HepG2 (cell line): ENCODE measurements around the gene CDC14B. TPM values are rescaled to one million over a fixed set of nuclear protein-coding genes. Genes with fewer than 3 reads are reported as not detected.
A peak's percentile ranks its signal among the peaks of the same experiment; 100 is the strongest.

ENCODE experiments used
- ATAC-seq: fragments of 200-7000 bp; cut with Tn5 transposase; 3 replicates; pipeline ENCODE4 v1.9.1; 2020; ENCODE audit warnings: mild to moderate bottlenecking, moderate library complexity
- BruUV-seq: library from RNA; stranded (reverse); fragments of 400-500 nt; replicated peaks from 2 replicates; lab custom pipeline; 2021; lab: Mats Ljungman, UMichigan
- CTCF ChIA-PET: fragments of 300-600 bp; formaldehyde crosslinking; extraction: SDS; loops from one replicate; lab custom pipeline; 2021; ENCODE audit warnings: low total read pairs, inconsistent platforms, low intra/inter-chr PET ratio; lab: Yijun Ruan, JAX
- POLR2A ChIA-PET: fragments of 350-600 bp; sonication (Branson Sonifier 250); formaldehyde crosslinking; loops from one replicate; lab custom pipeline; 2020; ENCODE audit warnings: antibody characterized with exemption, inconsistent platforms; lab: Yijun Ruan, JAX
- DNase-seq: peaks from one replicate; pipeline ENCODE4 v3.0.0-alpha.2; 2015; ENCODE audit warnings: low spot score
- FAIRE-seq: peaks from 3 replicates; lab custom pipeline; 2011; peaks lifted over from hg19 to GRCh38; lab: Jason Lieb, UNC
- H2AFZ ChIP-seq: one replicate; pipeline ENCODE4 v1.6.1; 2011; ENCODE audit warnings: low read length, inconsistent platforms
- H3K27ac ChIP-seq: fragments of 300-600 bp; 3 replicates; pipeline ENCODE4 v1.8.0; 2011; ENCODE audit warnings: mixed run types, mild to moderate bottlenecking, mixed read lengths, low read length, inconsistent platforms; ENCODE audit not compliant: insufficient read depth; ENCODE audit errors: extremely low read length
- H3K27me3 ChIP-seq, 2 experiments: fragments of 200-600 bp in 1 of 2; 2 replicates in 1 of 2; 3 replicates in 1 of 2; pipeline versions ENCODE4 v1.6.0 to v1.8.0; 2011; ENCODE audit warnings: low read length in 2 of 2, mild to moderate bottlenecking in 2 of 2, moderate library complexity in 2 of 2, inconsistent platforms in 1 of 2; ENCODE audit not compliant: insufficient read depth in 2 of 2, control insufficient read depth in 1 of 2
- H3K36me3 ChIP-seq, 2 experiments: fragments of 200-600 bp in 1 of 2; replicated peaks in 1 of 2; 2 replicates in 1 of 2; 3 replicates in 1 of 2; pipeline versions ENCODE4 v1.5.1 to v1.8.0; 2011; ENCODE audit warnings: low read length in 2 of 2, inconsistent platforms in 1 of 2; ENCODE audit not compliant: insufficient read depth in 2 of 2, control insufficient read depth in 1 of 2
- H3K4me1 ChIP-seq: 2 replicates; pipeline ENCODE4 v1.5.1; 2012; ENCODE audit warnings: low read length, inconsistent platforms; ENCODE audit not compliant: insufficient read depth
- H3K4me2 ChIP-seq: 2 replicates; pipeline ENCODE4 v1.6.0; 2011; ENCODE audit warnings: low read depth, low read length, inconsistent platforms
- H3K4me3 ChIP-seq, 3 experiments: fragments of 200-600 bp in 1 of 3; sonication (generic), shearing (Covaris generic) in 1 of 3; replicated peaks in 1 of 3; 2 replicates each; pipeline ENCODE4 v1.5.1; 2011 to 2016; ENCODE audit warnings: low read length in 3 of 3, inconsistent platforms in 2 of 3, low read depth in 2 of 3, mild to moderate bottlenecking in 2 of 3, control low read depth in 1 of 3, mixed read lengths in 1 of 3; ENCODE audit not compliant: insufficient read depth in 1 of 3
- H3K79me2 ChIP-seq: one replicate; pipeline ENCODE4 v1.6.1; 2011; ENCODE audit warnings: low read length, inconsistent platforms; ENCODE audit not compliant: insufficient read depth
- H3K9ac ChIP-seq: 2 replicates; pipeline ENCODE4 v1.6.0; 2011; ENCODE audit warnings: mild to moderate bottlenecking, low read depth, low read length, inconsistent platforms; ENCODE audit not compliant: insufficient read depth
- H3K9me3 ChIP-seq: 2 replicates; pipeline ENCODE4 v1.5.1; 2012; ENCODE audit warnings: mild to moderate bottlenecking, low read length
- H4K20me1 ChIP-seq: 2 replicates; pipeline ENCODE4 v1.6.0; 2011; ENCODE audit warnings: inconsistent platforms, mild to moderate bottlenecking, low read length, moderate library complexity; ENCODE audit not compliant: insufficient read depth
- FOXP1 ChIP-seq, 2 experiments: fragments of 450-650 bp in 1 of 2; IDR thresholded peaks; 2 replicates each; pipeline ENCODE4 v1.6.1; 2017 to 2018; ENCODE audit warnings: antibody characterized with exemption in 1 of 2
- KLF6 ChIP-seq: IDR thresholded peaks from 2 replicates; pipeline ENCODE4 v1.8.0; 2016; ENCODE audit warnings: missing biosample characterization, missing genetic modification reagents
- MXD1 ChIP-seq: sonication (generic); formaldehyde crosslinking; IDR thresholded peaks from 2 replicates; pipeline ENCODE4 v1.4.0; 2020; ENCODE audit warnings: mild to moderate bottlenecking, missing genetic modification reagents
- PAX8 ChIP-seq: sonication (generic); formaldehyde crosslinking; IDR thresholded peaks from 2 replicates; pipeline ENCODE4 v1.8.0; 2022; ENCODE audit warnings: mild to moderate bottlenecking, missing genetic modification reagents, borderline replicate concordance
- POGK ChIP-seq: sonication (generic); formaldehyde crosslinking; conservative IDR thresholded peaks from 2 replicates; pipeline ENCODE4 v1.8.0; 2022; ENCODE audit warnings: mild to moderate bottlenecking, moderate library complexity, missing genetic modification reagents
- SALL2 ChIP-seq: sonication (generic); formaldehyde crosslinking; IDR thresholded peaks from 2 replicates; pipeline ENCODE4 v1.8.1; 2023; ENCODE audit warnings: mild to moderate bottlenecking, missing genetic modification reagents, inconsistent platforms
- TIGD3 ChIP-seq: sonication (generic); formaldehyde crosslinking; IDR thresholded peaks from 2 replicates; pipeline ENCODE4 v1.5.1; 2020; ENCODE audit warnings: mild to moderate bottlenecking, missing genetic modification reagents, borderline replicate concordance
- ZFAT ChIP-seq: sonication (generic); formaldehyde crosslinking; conservative IDR thresholded peaks from 2 replicates; pipeline ENCODE4 v1.8.1; 2023; ENCODE audit warnings: missing genetic modification reagents, inconsistent platforms
- ZNF558 ChIP-seq: sonication (generic); formaldehyde crosslinking; IDR thresholded peaks from 2 replicates; pipeline ENCODE4 v1.9.0; 2022; ENCODE audit warnings: mild to moderate bottlenecking, missing genetic modification reagents, borderline replicate concordance
- ZNF609 ChIP-seq: sonication (generic); formaldehyde crosslinking; IDR thresholded peaks from 2 replicates; pipeline ENCODE4 v1.4.0; 2020; ENCODE audit warnings: mild to moderate bottlenecking, missing genetic modification reagents, borderline replicate concordance
- ZNF670 ChIP-seq: sonication (generic); formaldehyde crosslinking; IDR thresholded peaks from 2 replicates; pipeline ENCODE4 v1.8.0; 2022; ENCODE audit warnings: mild to moderate bottlenecking, missing genetic modification reagents, borderline replicate concordance
- WGBS: methylation state at CpG from one replicate; pipeline ENCODE4 v1.1.6; 2017; ENCODE audit warnings: low lambda C conversion rate; 5-methylcytosine and 5-hydroxymethylcytosine counted together
- in situ Hi-C: cut with HindIII; loops from 2 replicates; pipeline ENCODE4 v1.10.0; 2017; ENCODE audit warnings: low pct_unique_long_range_greater_than_20kb; ENCODE audit not compliant: extremely low pct_ligation_motif_present
- intact Hi-C: fragments of 100-400 bp; cut with micrococcal nuclease; formaldehyde crosslinking; loops from one replicate; pipeline ENCODE4 v1.10.0; 2022; ENCODE audit not compliant: unreplicated experiment
- polyA plus RNA-seq, 8 experiments: library from polyadenylated mRNA; depleted of rRNA in 3 of 8; stranded (reverse) in 7 of 8; unstranded in 1 of 8; fragments of >200 nt; fragmentation: Illumina TruSeq in 4 of 8; extraction: Trizol in 4 of 8; gene quantifications; 2 replicates each; pipeline versions ENCODE4 v1.2.1 to v1.2.3, GENCODE V29; 2011 to 2016; ENCODE audit warnings: low read depth in 4 of 8, missing spikeins in 1 of 8, mixed read lengths in 1 of 8; ENCODE audit not compliant: insufficient read depth in 1 of 8
- total RNA-seq, 5 experiments: library from RNA; depleted of rRNA; stranded (reverse); fragments of >200 nt; fragmentation: Illumina TruSeq; extraction: Trizol; gene quantifications; 2 replicates each; pipeline ENCODE4 v1.2.3, GENCODE V29; 2016; ENCODE audit warnings: low read depth in 1 of 5
- TF ChIP-seq, protein P1 (sequence below): sonication (generic); formaldehyde crosslinking; IDR thresholded peaks from 2 replicates; pipeline ENCODE4 v1.4.0; 2020; ENCODE audit warnings: mild to moderate bottlenecking, missing genetic modification reagents

Gene CDC14B
- total and polyA plus RNA-seq, 2 of the 13 experiments (the other 11 are each of a cell fraction or from before 2014, with no cell fraction given): 25.8 to 33.3 TPM

- no TSS peak for BruUV-seq
- CTCF ChIA-PET: interaction anchor here (0.9 to 1.0 kb wide), 2 partner anchors 12 to 21 kb away, joined by 3 read pairs; no protein-coding TSS in a partner anchor
- TF ChIP-seq ZNF670 (CRISPR knock-in tag) (no peak), KLF6 (CRISPR knock-in tag) (0 out of 2 replicates have a peak, but pooled peaks have one; percentile 17), FOXP1 (IDR thresholded peaks at IDR 0.05) (no peak), FOXP1 (CRISPR knock-in tag; IDR thresholded peaks at IDR 0.05) (no peak), TIGD3 (no peak), PAX8 (peak; percentile 4; the same call in 1 of the 2 replicates), MXD1 (CRISPR knock-in tag) (0 out of 2 replicates have a peak, but pooled peaks have one; percentile 38), ZNF609 (CRISPR knock-in tag) (no peak), ZNF558 (CRISPR knock-in tag) (no peak; the same call in 1 of the 2 replicates), POGK (CRISPR knock-in tag) (no peak), SALL2 (no peak), ZFAT (CRISPR knock-in tag) (no peak)
- TF ChIP-seq, protein P1, sequence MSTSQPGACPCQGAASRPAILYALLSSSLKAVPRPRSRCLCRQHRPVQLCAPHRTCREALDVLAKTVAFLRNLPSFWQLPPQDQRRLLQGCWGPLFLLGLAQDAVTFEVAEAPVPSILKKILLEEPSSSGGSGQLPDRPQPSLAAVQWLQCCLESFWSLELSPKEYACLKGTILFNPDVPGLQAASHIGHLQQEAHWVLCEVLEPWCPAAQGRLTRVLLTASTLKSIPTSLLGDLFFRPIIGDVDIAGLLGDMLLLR: no peak
Measured at GRCh38 chr9:96655198-96655851, 35.7 kb upstream of the CDC14B start, which contains the start of gene PRXL2C. PRXL2C (minus strand) TSS chr9:96655317; CDS start chr9:96655281, 36 bp downstream.

More at GRCh38 chr9:96655198-96655851, 35.7 kb upstream of the CDC14B start, which contains the start of gene PRXL2C:
- ATAC-seq: peak; percentile 89
- Histone ChIP-seq H3K4me3 (peak within 1 kb of the TSS; percentile 81 to 86 (median 81)), H3K9ac (peak within 1 kb of the TSS; percentile 84), H3K9me3 (no peaks in the 10 kb centered on the region), H2AFZ (no peak within 1 kb of the TSS), H4K20me1 (no peaks in the 10 kb centered on the region), H3K4me1 (peaks cover 39% of the 10 kb centered on the region), H3K27me3 (no peaks in the 10 kb centered on the region; a peak in 1 of 5 replicates), H3K4me2 (peak within 1 kb of the TSS; percentile 84), H3K27ac (peak within 1 kb of the TSS; percentile 86), H3K36me3 (peaks cover 0 to 12% of the 10 kb centered on the region in 2 experiments; a peak in 2 of 5 replicates), H3K79me2 (peaks cover 3% of the 10 kb centered on the region)
- POLR2A ChIA-PET: interaction anchor here (0.8 to 2.5 kb wide), 7 partner anchors 37 to 271 kb away, joined by 3 to 6 read pairs (median 4); partner anchors contain the start of gene HABP4
- WGBS: under 1% methylated on average over 25 of the region's 57 CpGs
- in situ Hi-C loops: loop anchor here (10.0 to 25.0 kb wide), 2 partner anchors 211 to 318 kb away; no protein-coding TSS in a partner anchor
- FAIRE-seq: no peak
- DNase-seq: peak; percentile 29
- intact Hi-C loops: loop anchor here (10.0 kb wide), 1 partner anchor 91 kb away; no protein-coding TSS in a partner anchor
